CD4-positive, alpha-beta T cell treated with Interleukin-4 for 4 hours (primary cell): ENCODE results near the gene ZNF79.

ENCODE experiments used
- DNase-seq: peaks from one replicate; pipeline ENCODE4 v3.0.0-alpha.2; 2020

Gene ZNF79

DNA sequence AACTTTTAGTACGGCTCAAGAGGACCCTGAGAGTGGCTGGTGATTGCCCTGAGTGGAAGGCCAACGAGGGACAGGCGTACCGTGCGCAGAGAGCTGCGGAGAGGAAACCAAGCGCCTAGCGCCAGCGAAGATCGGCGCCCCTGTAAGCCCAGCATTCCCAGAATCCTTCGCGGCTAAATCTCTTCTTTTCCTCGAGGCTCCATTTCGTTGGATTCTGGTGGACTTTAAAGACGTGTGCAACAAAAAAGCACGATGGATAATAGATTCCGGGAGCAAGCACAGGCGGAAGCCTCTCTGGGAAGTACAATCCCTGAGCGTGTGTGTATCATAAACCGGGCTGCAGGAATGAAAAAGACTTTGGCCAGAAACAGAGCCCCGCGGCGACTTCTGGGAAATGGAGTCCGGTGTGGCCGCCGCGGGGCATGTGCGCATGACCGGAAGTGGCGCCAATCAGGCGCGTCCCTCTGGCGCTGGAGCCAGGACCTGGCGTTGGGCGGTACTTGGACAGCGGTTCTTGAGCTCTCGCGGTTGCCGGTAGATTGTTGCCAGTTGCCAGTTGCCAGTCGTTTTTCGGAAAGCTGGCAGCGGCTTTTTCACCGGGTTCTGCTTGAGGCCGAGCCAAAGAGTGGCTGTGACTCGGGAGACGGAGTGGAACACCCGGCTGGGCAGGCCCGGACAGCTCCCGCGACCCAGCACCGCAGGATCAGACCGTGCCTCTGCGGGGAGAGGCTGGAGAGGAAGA is at the start of gene ZNF79:
ZNF79 (plus strand) TSS at position 449 of the 742 bp plus-strand sequence. CDS start 406 bp downstream, outside the sequence.
- peak; percentile 86 for DNase-seq

DNA sequence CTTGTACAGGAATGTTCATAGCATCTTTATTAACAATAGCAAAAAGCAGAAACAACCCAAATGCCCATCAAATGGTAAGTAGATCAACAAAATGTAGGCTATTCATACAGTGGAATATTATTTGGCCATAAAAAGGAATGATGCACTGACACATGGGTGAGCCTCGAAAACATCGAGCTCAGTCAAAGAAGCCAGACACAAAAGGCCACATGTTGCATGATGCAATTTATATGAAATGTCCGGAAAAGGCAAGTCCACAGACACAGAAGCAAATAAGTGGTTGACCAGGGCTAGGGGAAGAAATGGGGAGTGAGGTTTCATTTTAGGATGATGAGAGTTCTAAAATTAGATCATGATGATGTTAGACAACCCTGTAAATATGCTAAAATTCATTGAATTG is 43.7 kb upstream of the ZNF79 start:
- DNase-seq = no peak

GRCh38 chr9:127382541-127382940 is 41.6 kb upstream of the ZNF79 start:
- DNase-seq = no peak

DNA sequence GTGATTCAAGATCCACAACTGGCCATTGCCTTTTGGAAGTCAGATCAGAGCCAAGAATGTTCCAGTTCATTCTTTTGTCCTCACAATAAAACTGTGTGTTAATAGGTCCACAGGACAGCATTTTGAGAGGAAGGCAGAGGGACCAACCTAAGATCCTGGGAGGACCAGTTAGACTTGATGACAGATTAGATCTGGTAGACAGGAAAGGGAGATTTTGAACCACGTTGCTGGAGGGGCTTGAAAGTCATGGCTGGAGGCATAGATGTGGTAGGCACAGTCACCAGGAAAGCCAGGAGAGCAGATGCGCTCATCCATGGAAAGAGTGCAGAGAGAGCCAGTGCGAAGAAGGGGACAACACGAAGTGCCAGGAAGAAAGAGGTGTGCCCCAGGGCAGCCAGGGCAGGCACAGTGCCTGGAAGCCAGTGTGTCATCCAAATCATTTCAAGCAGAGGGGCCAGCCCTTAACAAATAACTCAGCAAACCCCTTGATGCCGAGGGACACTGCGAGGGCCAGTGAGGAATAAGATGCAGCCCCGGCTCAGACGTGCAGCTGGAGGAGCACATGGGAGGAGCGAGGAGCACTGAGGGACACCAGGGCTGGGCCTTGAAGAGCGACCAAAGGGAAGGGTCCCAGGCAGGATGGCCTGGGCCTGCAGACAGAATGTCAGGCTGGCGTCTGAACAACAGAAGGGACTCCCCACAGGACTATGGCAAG is 40.0 kb upstream of the ZNF79 start:
- DNase-seq = no peak

GRCh38 chr9:127384901-127385300 is 39.3 kb upstream of the ZNF79 start:
- no peak for DNase-seq

- DNase-seq = no peak
These were observed 37.9 kb upstream of the ZNF79 start for GRCh38 chr9:127386249-127386648.

DNA sequence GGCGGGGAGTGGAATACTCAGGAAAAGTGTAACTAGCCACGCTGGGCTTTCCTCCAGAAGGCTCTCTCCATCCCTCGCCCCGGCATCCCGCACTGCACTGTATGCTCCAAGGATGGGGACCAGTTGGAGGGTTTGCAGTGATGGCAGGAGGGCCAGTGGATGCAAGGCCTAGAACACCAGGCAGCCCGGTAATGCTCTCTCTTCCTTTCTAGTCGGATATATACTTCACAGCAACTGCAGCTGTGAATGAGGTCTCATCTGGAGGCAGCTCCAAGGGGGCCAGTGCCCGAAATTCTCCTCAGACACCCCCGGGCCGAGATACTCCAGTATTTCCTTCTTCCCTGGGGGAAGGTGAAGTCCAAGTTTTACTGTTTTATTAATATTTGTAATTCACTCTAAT is 37.2 kb upstream of the ZNF79 start:
- no peak for DNase-seq

DNA sequence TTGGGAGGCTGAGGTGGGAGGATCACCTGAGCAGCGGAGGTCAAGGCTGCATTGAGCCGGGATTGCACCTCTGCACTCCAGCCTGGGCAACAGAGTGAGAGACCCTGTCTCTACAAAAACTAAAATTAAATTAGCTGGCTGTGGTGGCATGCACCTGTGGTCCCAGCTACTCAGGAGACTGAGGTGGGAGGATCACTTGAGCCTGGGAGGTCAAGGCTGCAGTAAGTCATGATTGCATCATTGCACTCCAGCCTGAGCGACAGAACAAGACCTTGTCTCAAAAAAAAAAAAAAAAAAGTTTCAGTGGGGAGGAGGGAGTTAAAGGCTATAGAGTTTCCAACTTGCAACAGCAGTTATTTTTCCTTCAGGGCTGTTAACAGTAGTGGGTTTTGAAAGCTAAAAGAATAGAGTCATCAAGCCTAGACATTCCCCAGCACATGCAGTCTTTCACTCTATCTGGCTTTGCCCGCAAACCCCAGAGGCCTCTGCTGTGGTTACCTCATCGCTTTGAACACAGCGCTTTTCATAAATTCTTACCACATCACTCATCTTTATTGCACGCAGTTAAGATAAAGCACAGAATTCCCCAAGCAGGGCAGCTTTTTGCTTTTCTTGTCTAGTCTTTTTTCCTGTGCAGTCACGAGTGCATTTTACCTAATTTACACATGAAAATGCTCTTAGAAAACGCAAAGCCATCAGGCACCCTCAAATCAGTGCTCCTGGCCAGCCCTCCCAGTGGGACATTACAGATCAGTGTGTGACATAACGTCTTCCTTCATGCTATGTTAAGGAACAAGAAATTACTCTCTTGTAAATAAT is 35.9 kb upstream of the ZNF79 start:
- DNase-seq = peak; percentile 92

GRCh38 chr9:127388856-127389238 is 35.3 kb upstream of the ZNF79 start:
- no peak for DNase-seq

DNA sequence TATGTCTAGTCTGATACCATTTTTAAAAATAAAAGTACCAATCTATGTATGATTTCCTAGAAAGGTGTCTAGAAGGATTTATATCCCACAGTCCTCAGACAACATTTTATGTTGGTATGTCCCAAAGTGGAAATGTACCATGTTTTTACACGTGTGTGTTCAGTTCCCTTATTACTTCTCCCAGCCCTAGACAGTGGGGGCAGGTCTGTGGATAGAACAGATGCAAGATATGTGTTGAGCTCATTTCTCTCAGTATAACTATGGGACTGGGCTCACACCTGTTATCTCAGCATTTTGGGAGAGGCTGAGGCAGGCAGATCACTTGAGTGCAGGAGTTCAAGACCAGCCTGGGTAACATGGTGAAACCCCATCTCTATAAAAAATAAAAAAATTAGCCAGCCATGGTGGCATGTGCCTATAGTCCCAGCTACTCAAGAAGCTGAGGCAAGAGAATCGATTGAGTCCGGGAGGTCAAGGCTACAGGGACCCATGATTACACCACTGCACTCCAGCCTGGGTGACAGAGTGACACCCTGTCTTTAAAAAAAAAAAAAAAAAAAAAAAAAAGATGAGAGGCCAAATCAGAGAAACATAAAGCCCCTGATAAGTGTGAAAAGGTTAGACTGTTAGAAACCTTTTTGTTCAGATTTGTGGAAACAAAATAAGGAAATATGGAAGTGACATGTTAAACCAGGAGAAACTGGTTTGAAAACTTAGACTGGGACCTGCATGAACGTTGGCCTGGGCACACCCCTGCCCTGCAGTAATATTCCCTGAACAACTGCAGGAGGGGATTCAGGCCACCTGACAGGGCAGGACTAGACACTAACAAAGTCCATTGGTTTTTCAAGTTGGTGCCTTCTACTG is 34.6 kb upstream of the ZNF79 start:
- no peak for DNase-seq

DNA sequence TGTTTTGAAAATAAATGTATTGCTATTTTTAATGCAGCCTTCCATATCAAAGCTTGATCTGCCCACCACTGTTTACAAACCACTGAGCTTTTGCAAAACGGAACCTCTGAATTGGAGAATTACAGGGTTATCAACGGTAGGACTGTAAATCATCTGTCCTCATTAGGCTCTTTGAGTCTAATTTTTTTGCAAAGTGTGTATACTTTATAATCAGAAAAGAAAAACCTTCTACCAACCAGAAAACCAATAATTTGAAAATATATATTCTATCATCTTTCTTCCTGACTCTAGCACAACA is 34.0 kb upstream of the ZNF79 start:
- DNase-seq = no peak

DNA sequence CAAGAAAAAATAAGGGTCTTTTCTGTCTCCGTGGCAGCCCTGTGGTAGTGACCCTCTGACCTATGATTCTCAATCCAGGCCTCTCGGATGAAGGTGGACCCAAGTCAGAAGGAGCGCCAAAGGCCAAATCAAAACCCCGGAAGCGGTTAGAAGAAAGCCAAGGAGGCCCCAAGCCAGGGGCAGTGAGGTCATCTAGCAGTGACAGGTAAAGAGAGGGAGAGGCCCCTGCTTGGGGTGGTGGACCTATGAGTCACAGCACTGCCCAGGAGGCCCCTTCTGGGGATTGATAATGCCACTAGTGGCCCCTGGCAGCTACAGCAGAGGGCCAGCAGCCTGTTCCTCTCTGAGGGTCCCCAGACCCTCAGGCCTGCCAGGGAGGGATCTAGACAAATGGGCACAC is 33.6 kb upstream of the ZNF79 start:
- no peak for DNase-seq

DNA sequence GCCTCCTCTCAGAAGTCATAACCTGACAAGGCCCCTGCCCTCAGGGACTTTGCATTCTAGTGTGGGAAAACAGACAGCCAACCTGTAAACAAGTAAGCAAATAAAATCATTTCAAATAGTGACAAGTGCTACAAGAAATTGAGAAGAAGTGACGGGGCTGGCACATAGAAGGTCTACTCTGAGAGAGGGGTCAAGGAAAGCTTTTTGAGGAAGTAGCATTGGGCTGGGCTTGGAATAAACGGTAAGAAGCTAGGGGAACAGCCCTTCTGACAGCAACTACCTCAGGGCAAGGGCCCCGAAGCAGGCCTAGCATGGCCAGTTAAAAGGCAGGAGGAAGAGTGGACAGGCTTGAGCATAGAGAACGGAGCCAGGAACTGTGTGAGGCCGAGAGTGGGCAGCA is 32.0 kb upstream of the ZNF79 start:
- no peak for DNase-seq

GRCh38 chr9:127392976-127393375 is 31.2 kb upstream of the ZNF79 start:
- DNase-seq = no peak

- no peak for DNase-seq
These were observed 30.5 kb upstream of the ZNF79 start for GRCh38 chr9:127393645-127394044.

DNA sequence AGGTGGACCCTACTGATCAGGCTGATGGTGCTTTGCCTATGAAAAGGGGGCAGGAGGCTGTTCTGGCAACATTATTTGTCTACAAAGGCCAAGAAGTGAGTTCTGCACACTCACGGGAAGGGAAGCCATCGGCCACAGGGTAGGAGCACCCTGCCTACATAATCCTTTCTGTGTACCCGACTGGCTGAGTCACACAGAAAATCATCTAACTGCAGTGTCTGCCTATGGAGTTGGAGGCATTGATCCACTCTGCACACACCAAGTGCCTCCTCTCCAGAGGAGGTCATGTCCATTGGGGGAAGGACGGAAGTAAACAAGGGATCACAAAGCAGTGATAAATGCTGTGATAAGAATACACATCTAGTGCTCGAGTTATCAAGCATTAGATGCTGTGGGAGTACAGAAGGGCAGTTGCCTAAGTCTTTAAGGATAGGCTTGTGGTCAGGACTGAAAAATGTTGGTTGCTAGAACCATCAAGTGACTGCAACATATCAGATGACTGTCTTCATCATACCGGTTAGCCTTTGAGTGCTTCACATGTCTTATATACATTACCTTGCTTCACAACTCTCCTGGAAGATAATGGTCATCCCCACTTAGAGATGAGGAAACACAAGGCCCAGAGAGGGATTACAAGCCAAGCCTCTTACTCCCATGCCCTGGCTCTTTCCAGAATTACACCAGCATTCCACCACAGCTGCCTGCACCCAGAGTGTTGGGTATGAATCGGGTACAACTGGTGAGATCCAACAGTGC is 28.5 kb upstream of the ZNF79 start:
- no peak for DNase-seq

- no peak for DNase-seq
These were observed 27.9 kb upstream of the ZNF79 start for GRCh38 chr9:127396253-127396807.

GRCh38 chr9:127396808-127397645 is 27.2 kb upstream of the ZNF79 start, which contains the start of gene SLC2A8:
SLC2A8 (plus strand) TSS chr9:127397169; CDS start chr9:127397231, 62 bp downstream.
- DNase-seq = peak; percentile 96

GRCh38 chr9:127397646-127398274 is 26.4 kb upstream of the ZNF79 start:
- peak; percentile 11 for DNase-seq

GRCh38 chr9:127398275-127398647 is 25.9 kb upstream of the ZNF79 start:
- DNase-seq = no peak
